Measurements from ENCODE around the gene ARGFX. TPM values are rescaled to one million over a fixed set of nuclear protein-coding genes. Genes with fewer than 3 reads are reported as not detected.

The ARGFX gene
- total and polyA plus RNA-seq, 2 experiments from 2014 or later, result not detected

GRCh38 chr3:121529308-121529707 is 38.4 kb upstream of the ARGFX start:
- no peaks in the 10 kb centered on the region for H3K27me3 Mint-ChIP-seq (ENCODE audit: insufficient read depth, low read depth, poor library complexity)
- no peaks in the 10 kb centered on the region for H3F3A ChIP-seq (replicated peaks; ENCODE audit: low read depth)

DNA sequence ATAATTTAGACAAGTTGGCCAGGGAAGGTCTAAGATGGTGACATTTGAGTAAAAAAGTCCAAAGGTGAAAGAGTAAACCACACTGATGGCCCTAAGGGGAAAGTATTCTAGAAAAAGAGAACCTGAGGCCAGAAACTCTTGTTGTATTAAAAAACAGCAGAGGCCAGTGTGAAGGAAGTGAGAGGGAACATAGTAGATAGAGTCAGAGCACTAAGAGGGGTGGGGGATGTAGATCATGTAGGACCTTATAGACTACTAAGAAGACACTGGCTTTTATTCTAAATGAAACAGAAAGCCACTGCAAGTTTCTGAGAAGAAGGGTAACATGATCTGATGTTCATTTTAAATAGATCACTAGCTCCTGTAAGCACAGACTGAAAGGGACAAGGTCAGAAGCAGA is 36.5 kb upstream of the ARGFX start:
- no peaks in the 10 kb centered on the region for H3K4me1 Mint-ChIP-seq
- peaks cover 2% of the 10 kb centered on the region for H3K27me3 Mint-ChIP-seq (ENCODE audit: insufficient read depth, low read depth, poor library complexity)
- no peak for DNase-seq (ENCODE audit: low spot score)
- Histone ChIP-seq H4K20me1 (replicated peaks; ENCODE audit: insufficient read depth) (peaks cover 6% of the 10 kb centered on the region; the same call in 1 of the 2 replicates), H3K27me3 (ENCODE audit: insufficient read depth) (no peaks in the 10 kb centered on the region), H3K4me1 (ENCODE audit: insufficient read depth) (no peaks in the 10 kb centered on the region), H3K36me3 (ENCODE audit: insufficient read depth) (peaks cover 63% of the 10 kb centered on the region), H3K79me2 (replicated peaks; ENCODE audit: insufficient read depth) (0 out of 2 replicates have a peak, but pooled peaks cover 3% of the 10 kb centered on the region), H2AFZ (no peak overlapping the region), H3K4me3 (no peak overlapping the region), H3F3A (replicated peaks; ENCODE audit: low read depth) (no peaks in the 10 kb centered on the region), H3K9me2 (ENCODE audit: insufficient read depth) (no peaks in the 10 kb centered on the region), H3K4me2 (no peak overlapping the region), H3K27ac (ENCODE audit: low read depth) (no peak overlapping the region)
- TF ChIP-seq CTCF (conservative IDR thresholded peaks at IDR 0.05; ENCODE audit: low read depth in 2 of 2) (no peak), NANOG (IDR thresholded peaks at IDR 0.05; ENCODE audit: borderline replicate concordance) (no peak), EZH2phosphoT487 (IDR thresholded peaks at IDR 0.05; ENCODE audit: unreplicated experiment) (no peak), CREB1 (CRISPR knock-in tag; IDR thresholded peaks at IDR 0.05; ENCODE audit: low read depth) (no peak), JUNB (IDR thresholded peaks at IDR 0.05; ENCODE audit: unreplicated experiment) (no peak), EZH2 (IDR thresholded peaks at IDR 0.05; ENCODE audit: low read depth, unreplicated experiment) (no peak), STAT1 (IDR thresholded peaks at IDR 0.05; ENCODE audit: unreplicated experiment) (no peak), ZNF331 (CRISPR knock-in tag; IDR thresholded peaks at IDR 0.05; ENCODE audit: low read depth) (no peak), ZNF114 (CRISPR knock-in tag; IDR thresholded peaks at IDR 0.05) (no peak)
- TF ChIP-seq, protein P1, sequence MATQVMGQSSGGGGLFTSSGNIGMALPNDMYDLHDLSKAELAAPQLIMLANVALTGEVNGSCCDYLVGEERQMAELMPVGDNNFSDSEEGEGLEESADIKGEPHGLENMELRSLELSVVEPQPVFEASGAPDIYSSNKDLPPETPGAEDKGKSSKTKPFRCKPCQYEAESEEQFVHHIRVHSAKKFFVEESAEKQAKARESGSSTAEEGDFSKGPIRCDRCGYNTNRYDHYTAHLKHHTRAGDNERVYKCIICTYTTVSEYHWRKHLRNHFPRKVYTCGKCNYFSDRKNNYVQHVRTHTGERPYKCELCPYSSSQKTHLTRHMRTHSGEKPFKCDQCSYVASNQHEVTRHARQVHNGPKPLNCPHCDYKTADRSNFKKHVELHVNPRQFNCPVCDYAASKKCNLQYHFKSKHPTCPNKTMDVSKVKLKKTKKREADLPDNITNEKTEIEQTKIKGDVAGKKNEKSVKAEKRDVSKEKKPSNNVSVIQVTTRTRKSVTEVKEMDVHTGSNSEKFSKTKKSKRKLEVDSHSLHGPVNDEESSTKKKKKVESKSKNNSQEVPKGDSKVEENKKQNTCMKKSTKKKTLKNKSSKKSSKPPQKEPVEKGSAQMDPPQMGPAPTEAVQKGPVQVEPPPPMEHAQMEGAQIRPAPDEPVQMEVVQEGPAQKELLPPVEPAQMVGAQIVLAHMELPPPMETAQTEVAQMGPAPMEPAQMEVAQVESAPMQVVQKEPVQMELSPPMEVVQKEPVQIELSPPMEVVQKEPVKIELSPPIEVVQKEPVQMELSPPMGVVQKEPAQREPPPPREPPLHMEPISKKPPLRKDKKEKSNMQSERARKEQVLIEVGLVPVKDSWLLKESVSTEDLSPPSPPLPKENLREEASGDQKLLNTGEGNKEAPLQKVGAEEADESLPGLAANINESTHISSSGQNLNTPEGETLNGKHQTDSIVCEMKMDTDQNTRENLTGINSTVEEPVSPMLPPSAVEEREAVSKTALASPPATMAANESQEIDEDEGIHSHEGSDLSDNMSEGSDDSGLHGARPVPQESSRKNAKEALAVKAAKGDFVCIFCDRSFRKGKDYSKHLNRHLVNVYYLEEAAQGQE (IDR thresholded peaks at IDR 0.05; ENCODE audit: unreplicated experiment), result no peak
- H3K9me3 Mint-ChIP-seq, result no peaks in the 10 kb centered on the region
- ATAC-seq, result no peak
- no peak overlapping the region for H3K27ac Mint-ChIP-seq
- peaks cover 84% of the 10 kb centered on the region for H3K36me3 Mint-ChIP-seq (ENCODE audit: low read depth)
- no peak overlapping the region for H3K4me3 Mint-ChIP-seq

More at GRCh38 chr3:121529308-121529707, 38.4 kb upstream of the ARGFX start:
- Histone ChIP-seq H3K36me3 (ENCODE audit: insufficient read depth) (peaks cover 51% of the 10 kb centered on the region), H3K9me2 (ENCODE audit: insufficient read depth) (no peaks in the 10 kb centered on the region), H4K20me1 (replicated peaks; ENCODE audit: insufficient read depth) (peaks cover 6% of the 10 kb centered on the region), H3K4me1 (ENCODE audit: insufficient read depth) (no peaks in the 10 kb centered on the region), H3K27me3 (ENCODE audit: insufficient read depth) (no peaks in the 10 kb centered on the region), H3K79me2 (replicated peaks; ENCODE audit: insufficient read depth) (0 out of 2 replicates have a peak, but pooled peaks cover 6% of the 10 kb centered on the region), H3K27ac (ENCODE audit: low read depth) (no peak overlapping the region), H3K4me2 (no peak overlapping the region), H3K4me3 (no peak overlapping the region), H2AFZ (no peak overlapping the region)
- Mint-ChIP-seq H3K4me3 (no peak overlapping the region), H3K9me3 (no peaks in the 10 kb centered on the region), H3K27ac (no peak overlapping the region), H3K36me3 (ENCODE audit: low read depth) (peaks cover 84% of the 10 kb centered on the region), H3K4me1 (no peaks in the 10 kb centered on the region)
- ATAC-seq (no peak), DNase-seq (ENCODE audit: low spot score) (no peak)
- TF ChIP-seq CTCF (conservative IDR thresholded peaks at IDR 0.05; ENCODE audit: low read depth in 2 of 2), result peak; percentile 34 to 41
- no peak for TF ChIP-seq EZH2phosphoT487 (IDR thresholded peaks at IDR 0.05; ENCODE audit: unreplicated experiment)
